HG02885 (cell line): ENCODE results near the gene DTX4.

ENCODE experiments used
- ATAC-seq: cut with Tn5 transposase; IDR thresholded peaks from one replicate; pipeline ENCODE4 v1.9.1; 2021; ENCODE audit warnings: mild to moderate bottlenecking; ENCODE audit not compliant: unreplicated experiment, poor library complexity

The DTX4 gene

DNA sequence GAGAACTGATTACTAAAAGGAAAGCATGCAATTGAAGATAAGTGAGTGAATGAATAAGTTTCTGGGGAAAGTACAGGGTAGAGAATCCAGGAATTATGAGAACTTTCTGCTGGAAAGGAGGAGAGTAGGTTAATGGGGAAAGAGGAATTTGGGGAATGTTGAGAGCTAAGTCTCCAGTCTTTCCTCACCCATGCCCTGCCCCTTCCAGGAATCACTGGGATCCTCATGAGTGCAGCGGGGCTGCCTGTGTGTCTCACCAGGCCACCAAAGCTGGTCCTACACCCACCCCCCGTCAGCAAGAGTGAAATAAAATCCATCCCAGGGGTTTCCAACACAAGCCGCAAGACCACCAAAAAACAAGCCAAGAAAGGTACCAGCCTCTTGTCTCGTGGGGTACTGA is 17.0 kb downstream of the DTX4 start:
- ATAC-seq = no peak

DNA sequence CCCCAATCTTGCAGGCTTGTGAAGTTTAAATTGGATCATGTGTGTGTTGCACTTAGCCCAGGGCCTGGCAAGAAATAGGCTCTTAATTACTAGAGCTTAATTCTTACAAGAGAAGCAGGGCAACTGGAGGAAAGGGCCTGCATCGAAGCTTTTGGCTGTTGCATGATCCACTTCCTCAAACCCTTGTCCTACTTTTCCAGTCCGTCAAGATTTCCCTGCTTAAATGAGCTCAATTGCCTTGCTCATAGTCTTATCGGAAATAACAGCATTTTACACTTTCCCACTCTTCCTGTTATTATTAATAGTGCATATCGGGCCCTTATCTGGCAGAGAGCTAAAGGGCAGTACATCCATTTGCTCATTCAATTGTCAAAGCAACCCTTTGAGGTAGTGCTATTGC is 18.1 kb downstream of the DTX4 start:
- ATAC-seq = no peak

DNA sequence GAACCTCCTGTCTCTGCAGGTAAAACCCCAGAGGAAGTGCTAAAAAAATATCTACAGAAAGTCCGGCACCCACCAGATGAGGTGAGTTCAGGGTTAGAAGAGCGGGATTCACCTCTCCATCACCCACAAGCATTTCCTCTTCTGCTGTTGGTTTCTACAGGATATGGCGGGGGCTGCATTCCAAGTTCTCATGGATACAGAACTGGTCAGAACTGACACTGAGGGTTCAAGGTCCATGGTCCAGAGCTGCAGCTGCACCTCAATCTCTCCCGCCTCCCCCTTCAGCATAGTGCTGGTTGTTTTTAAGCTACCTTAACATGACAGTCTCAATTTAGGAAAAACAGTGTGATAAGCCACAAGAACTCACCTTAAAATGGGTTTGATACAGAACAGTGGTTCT is 19.2 kb downstream of the DTX4 start:
- ATAC-seq = no peak

DNA sequence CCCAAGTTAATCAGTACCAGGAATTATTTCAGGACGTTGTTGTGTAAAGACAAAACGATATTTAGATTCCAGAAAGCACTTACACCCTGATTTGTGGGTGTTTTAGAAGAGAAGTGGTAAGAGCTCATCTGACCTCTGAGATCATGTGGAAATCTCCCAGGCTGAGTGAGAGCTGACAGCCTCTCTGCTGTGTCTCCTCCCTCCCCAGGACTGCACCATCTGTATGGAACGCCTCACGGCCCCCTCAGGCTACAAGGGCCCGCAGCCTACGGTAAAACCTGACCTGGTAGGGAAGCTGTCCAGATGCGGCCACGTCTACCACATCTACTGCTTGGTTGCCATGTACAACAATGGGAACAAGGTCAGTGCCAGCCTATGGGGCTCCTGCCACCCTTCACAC is 20.0 kb downstream of the DTX4 start:
- ATAC-seq = no peak

DNA sequence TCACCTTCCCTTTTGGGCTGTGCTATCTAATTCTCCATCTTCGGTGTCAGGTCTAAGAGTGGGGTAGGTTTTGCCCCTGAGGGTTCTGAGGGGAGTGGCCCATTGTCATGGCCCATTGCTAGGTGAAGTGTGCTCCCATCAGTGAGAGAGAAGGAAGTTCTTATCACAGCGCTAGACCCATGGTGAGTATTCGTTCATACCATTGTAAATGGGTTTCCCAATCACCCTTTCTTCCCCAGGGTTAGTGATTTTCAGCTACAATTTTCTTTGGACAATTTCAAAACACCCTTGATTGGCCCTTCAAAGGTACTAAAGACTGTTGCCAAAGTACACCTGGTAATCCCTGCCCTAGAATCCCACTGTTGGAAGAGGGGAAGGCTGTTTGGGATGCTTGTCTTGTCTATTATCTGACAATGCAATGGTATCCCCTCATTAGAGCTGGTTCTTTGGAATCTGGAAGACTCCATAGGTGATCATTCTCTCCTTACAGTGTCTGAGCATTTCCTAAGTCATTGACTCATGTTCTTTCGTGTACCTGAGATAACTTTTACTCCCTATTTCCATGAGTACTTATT is 20.6 kb downstream of the DTX4 start:
- no peak for ATAC-seq

DNA sequence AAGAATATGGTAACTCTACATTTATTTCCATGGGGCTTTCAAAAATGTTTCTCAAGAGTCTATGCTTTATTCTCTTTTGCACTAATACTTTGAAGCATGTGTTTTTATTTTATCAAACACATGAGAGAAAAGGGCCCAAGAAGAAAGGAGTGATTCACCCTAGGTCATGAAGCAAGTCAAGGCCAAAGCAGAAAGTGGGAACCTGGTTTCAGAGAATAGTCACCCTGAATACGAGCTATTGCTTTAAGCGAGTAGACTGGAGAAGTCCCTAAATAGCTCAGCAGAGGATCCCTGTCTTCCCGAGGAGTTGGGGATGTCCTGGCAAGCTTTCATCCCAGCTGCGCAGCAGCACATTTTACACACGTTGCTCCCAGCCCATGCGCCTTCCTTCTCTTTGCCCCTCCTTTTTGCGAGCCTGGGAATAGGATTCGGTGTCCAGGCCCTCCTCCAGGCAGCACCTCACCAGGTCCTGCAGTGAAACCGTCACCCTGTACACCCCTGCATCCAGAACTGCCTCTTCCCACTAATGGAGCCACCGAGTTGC is 21.7 kb downstream of the DTX4 start:
- no peak for ATAC-seq

DNA sequence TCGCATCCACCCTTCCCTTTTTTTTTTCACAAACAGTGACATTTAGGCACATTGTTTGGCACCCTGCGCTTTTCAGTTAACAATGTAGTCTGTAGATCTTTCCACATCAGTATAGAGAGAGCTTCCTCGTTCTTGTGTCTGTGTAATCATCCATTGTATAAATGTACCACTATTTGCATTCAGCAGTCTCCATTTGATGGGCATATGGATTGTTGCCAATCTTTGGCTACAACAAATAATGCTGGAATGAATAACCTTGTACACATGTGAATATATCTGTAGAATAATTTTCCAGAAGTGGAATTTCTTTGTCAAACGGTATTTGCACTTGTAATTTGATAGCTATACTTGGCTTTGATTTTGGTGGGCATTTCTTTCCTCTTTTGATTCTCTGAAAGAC is 23.7 kb downstream of the DTX4 start:
- ATAC-seq = no peak

DNA sequence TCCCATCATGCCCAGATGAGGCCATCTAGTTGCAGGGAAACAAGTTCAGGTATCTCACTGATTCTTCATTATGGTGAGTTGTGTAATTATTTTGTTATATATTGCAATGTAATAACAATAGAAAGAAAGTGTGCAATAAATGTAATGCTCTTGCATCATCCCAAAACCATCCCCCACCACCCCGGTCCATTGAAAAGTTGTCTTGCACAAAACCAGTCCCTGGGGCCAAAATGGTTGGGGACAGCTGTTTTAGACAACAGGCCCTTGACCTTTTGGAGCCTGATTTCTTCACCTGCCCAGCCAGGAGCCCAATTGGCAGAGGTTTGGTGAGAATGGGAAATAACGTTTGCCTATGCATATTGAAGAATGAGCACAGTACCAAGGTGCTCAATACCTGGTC is 24.8 kb downstream of the DTX4 start:
- ATAC-seq = no peak

DNA sequence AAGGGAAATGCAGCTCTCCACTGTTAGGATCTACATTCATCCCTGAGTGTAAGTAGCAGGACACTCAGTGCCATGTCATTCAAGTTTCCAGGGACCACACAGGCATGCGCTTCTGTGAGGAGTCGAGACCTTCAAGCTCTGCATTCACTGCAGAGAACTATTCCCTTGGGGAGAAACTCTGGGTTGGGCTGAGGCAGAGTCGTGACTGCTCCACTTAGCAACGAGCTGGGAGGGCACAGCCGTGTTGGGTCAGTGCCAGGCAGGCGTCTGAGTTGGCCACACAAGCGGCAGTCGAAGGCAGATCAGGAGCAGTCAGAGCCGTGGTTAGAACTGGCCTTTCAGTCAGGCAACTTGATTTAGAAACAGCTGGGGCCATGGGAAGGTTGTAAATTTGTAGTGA is 26.1 kb downstream of the DTX4 start:
- ATAC-seq = no peak

DNA sequence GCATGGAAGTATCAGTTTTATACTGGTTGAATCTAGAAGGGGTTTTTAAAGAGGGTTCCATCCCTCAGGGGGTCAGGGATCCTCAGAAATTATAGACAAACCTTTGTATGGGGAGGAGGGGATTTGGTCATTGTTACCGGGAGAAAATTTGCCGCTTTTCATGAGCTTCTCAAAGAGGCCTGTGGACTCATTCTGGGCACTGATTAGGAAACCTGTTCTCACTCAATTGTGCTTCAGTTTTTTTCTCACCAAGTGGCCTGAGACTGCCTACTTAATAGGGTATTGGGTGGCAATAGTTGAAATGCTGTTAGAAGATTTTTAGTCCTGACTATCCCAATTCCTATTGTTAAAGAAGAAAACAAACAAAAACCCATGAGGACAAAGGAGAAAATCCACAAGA is 26.8 kb downstream of the DTX4 start:
- no peak for ATAC-seq

DNA sequence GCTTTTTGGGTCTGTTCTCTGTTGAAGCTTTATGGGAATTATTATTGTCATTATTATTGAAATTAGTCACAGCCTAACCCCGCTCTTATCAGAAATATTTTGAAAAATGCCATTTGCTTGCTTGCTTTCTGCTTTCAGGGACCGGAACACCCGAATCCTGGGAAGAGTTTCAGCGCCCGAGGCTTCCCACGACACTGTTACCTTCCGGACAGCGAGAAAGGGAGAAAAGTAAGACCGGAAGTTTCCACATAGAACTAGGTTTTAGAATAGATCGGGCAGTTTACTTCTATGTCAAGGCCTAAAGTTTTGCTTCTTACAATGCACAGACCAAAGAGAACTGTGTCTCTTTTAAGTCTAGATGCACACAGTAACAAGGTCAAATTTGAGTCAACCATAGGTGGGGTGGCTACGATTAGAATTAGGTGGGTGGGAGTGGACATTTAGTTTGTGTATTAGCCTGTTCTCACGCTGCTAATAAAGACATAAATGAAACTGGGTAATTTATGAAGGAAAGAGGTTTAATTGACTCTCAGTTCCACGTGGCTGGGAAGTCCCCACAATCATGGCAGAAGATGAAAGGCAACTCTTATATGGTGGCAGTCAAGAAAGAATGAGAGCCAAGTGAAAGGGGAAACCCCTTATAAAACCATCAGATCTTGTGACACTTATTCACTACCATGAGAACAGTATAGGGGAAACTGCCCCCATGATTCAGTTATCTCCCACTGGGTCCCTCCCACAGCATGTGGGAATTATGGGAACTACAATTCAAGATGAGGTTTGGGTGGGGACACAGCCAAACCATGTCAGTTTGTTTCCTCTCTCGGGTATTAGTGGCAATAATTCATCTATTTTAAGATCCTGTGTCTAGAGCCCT is 27.9 kb downstream of the DTX4 start:
- ATAC-seq = peak; percentile 73

DNA sequence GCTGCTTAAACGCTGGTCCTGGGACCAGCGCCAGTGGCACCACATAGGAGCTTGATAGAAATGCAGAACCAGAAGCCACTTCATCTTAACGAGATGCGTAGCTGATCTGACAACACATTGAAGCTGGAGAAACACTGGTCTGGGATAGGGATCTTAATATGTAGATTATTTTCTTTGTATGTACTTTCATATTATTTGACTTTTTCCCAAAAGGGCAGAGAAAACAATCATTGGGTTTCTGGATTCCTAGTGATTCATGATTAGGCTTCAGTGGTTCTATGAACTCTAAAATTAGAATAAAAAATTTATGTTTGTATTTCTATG is 28.5 kb downstream of the DTX4 start:
- peak; percentile 37 for ATAC-seq

DNA sequence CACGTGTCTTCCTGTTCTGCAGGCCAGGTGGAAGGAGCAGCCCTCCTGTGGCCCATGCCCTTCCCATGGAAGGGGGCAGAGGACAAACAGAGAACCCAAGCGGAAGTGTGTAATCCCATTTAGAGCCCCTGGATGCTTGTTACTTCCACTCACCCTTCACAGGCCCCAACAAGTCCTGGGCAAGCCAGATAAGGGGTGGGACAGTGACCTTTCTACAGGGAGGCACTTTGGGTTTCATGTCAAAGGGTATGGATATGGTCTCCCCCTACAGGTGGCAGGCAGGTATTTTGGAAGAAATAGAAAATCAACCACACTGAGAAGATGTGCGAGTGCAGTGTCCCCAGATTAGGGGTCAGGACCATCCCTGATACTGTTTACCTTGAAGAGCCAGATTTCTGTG is 29.4 kb downstream of the DTX4 start:
- no peak for ATAC-seq

DNA sequence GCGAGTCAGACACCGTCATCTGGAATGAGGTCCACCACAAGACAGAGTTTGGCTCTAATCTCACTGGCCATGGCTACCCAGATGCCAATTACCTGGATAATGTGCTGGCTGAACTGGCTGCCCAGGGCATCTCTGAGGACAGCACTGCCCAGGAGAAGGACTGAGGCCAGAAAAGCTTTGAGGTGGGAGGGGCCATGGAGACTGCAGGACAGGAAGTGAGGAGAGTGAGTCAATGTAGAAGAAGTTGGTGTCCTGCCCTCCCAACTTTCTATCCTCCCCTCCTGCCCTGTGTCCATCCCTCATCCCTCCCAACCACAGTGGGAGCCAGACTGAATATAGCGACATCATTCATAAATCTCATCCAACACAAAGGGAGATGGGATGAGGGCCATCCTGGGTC is 32.8 kb downstream of the DTX4 start:
- no peak for ATAC-seq

DNA sequence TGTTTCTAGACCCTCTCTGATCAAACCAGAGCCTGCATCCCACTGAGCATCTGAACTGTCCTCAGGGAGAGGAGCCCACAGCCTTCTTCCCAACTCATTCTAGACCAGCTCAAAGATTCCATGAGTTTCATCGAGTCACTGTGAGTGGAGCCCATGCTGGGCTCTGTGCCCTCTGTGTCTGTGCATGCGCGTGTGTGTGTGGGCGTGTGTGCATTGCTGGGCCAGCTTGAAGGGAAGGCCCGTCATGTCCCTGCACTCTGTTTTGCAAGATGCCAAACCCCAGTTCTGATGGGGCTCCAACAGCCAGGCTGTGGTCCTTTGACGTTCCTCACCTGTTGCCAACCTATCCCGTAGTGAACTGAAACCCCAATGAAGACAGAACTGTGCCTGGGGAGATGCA is 33.7 kb downstream of the DTX4 start:
- no peak for ATAC-seq

DNA sequence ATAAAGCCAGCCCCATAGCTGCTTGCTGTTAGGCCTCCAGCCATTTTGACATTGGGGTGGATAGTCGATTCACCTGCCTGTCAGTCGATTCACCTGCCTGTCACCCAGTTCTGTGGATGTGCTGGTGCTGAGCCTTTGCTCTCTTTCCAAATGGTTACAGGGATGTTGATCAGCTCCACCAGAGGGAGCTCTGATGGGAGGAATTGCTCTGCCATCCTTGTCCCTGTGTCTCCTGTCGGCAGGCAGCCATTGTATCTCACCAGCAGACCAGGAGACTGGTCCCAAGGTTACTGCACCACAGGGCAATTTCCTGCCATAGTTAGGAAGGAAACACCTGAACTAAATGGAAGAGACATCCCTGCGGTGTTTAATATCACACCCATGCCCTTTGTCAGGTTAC is 34.7 kb downstream of the DTX4 start:
- no peak for ATAC-seq

DNA sequence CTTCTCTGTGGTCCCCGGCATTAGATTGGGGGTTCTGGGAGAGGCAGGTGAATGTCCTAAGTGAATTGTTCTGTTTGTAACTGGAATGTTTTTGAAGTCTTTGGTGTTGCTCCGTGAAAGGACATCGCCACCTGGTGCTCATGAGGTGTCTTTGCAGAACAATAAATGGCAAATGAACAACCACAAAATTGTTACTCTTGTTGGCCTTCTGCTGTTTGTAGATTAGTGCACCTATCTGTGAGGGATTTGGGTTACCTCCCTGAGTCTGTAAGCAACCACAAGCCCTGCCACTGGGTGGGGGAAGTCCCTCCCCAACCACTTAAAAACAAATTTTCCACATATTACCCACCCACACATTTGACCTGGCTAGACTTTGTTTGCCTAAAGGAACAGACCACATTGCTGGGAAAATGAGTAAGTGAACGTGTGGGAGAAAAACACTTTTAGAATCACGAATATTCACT is 36.1 kb downstream of the DTX4 start:
- peak; percentile 77 for ATAC-seq

DNA sequence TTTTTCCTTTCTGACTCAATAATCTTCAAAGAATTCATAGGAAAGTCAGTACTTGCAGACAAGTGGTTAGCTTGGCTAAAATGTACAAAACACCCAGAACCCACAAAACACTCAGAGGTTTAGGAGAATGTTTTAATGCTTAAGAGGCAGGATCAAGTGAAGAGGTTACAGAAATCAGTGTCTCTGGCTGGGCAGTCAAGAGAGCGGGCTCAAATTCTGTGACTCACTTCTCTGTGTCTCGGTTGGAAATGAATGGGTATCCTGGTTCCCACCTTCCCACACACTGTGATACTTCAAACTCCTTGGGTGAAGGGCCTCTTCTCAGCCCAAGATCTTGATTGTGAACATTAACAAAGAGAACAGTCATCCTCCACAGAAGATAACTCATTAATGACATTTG is 37.0 kb downstream of the DTX4 start:
- no peak for ATAC-seq

DNA sequence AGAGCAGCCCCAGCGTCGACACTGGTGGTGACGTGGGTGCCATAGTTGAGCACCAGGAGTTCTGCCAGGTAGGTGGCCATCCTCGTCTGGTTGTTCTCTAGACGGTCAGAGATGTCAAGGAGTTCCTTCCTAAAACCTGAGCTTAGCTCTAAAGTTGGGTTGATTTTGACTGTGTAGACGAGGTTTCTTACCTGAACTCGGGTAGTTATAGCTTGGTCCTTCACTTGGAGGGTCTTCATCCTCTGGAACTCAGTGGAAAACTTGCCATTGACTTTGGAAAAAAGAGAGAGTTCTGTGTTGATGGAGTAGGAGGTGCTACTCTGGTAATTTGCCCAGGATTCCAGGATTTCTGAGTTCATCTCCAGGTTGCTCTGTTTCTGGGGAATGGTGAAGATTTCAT is 40.3 kb downstream of the DTX4 start:
- no peak for ATAC-seq

DNA sequence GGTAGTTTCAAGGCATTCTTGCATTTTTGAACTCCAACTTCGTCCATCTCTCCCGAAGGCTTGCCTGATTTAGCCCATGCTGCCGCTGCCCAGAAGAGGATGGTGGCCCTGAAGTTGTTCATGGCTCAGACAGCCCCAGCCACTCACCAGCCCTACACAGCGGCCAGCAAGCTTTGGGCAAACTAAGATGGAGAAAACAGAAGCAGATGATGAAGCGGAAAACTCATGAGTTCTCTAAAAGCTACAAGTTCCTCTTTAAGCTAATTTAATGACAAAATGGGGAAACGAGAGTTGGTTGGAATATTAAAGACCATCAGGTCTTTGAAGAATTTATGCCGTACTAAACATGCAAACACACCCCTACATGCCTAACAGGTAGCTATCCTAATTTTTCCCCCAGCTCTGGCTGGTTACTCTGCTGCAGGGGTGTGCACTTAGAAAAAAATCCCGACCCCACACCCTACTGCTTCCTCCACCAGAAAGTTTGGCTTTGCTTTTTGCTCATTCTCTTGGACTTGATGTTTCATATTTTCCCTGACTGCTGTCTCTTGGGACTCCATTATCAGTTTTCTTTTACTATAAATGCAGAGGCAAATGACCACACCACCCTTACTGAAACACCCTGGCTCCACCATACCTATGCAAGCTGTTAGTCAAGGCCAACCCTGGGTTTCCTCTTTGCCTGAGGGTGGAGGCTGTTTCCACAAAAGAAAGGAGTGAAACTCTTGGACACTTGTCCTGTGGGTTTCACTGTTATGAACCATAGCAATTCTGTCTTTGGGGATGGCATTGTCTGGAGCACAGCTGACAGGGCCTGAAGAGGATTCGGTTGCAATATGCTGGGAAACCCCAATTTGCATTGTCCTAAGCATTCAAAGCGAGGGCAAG is 41.1 kb downstream of the DTX4 start, which contains the start of gene MPEG1:
MPEG1 (minus strand) TSS at position 184 of the 888 bp plus-strand sequence; CDS start at position 122, 62 bp downstream.
- no peak for ATAC-seq
